IPS-18a (cell line): ENCODE measurements around the gene HAP1.
"Not testable (repeated sequence)": the region's sequence is repeated elsewhere in the genome, so short reads cannot be mapped to it uniquely, and the experiment has no call there.

Source experiments
- H3K27ac ChIP-seq: one replicate; pipeline ENCODE4 v1.5.1; 2013; ENCODE audit warnings: low read length
- H3K27me3 ChIP-seq: one replicate; pipeline ENCODE4 v1.6.1; 2013; ENCODE audit warnings: mild to moderate bottlenecking, low read length; ENCODE audit not compliant: control insufficient read depth, insufficient read depth
- H3K36me3 ChIP-seq: one replicate; pipeline ENCODE4 v1.6.1; 2013; ENCODE audit warnings: low read depth, low read length; ENCODE audit not compliant: control insufficient read depth
- H3K4me1 ChIP-seq: one replicate; pipeline ENCODE4 v1.6.1; 2013; ENCODE audit warnings: low read depth, low read length; ENCODE audit not compliant: control insufficient read depth
- H3K4me3 ChIP-seq: one replicate; pipeline ENCODE4 v1.5.1; 2013; ENCODE audit warnings: low read length
- H3K9ac ChIP-seq: one replicate; pipeline ENCODE4 v1.6.1; 2013; ENCODE audit warnings: mild to moderate bottlenecking, low read length, moderate library complexity
- H3K9me3 ChIP-seq: one replicate; pipeline ENCODE4 v1.6.1; 2013; ENCODE audit warnings: low read depth, low read length; ENCODE audit not compliant: control insufficient read depth

HAP1 gene, protein sequence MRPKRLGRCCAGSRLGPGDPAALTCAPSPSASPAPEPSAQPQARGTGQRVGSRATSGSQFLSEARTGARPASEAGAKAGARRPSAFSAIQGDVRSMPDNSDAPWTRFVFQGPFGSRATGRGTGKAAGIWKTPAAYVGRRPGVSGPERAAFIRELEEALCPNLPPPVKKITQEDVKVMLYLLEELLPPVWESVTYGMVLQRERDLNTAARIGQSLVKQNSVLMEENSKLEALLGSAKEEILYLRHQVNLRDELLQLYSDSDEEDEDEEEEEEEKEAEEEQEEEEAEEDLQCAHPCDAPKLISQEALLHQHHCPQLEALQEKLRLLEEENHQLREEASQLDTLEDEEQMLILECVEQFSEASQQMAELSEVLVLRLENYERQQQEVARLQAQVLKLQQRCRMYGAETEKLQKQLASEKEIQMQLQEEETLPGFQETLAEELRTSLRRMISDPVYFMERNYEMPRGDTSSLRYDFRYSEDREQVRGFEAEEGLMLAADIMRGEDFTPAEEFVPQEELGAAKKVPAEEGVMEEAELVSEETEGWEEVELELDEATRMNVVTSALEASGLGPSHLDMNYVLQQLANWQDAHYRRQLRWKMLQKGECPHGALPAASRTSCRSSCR

DNA sequence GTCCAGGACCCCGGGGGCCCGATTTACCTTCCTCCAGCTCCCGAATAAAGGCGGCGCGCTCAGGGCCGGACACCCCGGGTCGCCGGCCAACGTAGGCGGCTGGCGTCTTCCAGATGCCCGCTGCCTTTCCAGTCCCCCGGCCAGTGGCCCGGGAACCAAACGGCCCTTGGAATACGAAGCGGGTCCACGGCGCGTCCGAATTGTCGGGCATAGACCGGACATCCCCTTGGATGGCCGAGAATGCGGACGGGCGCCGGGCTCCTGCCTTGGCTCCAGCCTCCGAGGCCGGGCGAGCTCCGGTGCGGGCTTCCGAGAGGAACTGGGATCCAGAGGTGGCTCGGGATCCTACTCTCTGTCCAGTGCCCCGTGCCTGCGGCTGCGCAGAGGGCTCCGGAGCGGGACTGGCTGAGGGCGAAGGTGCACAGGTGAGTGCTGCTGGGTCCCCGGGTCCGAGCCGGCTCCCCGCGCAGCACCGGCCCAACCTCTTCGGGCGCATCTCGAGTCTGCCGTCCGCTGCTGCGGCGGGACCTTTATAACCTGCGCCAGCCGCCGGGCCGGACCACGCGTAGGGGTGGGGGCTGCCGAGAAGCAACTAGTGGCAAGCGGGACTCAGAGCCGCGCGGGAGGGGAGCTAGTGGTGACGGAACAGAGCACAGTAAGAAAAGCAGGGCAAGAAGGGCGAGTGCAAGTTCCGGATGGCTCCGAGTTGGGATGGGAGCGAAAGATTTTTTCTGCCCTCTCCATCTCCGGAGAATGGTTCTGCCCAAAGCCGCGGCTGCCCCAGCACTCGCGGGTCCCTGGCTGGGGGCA, at the start of gene HAP1:
Gene HAP1 (minus strand): TSS at position 505 of the 810 bp plus-strand sequence. CDS start 9 bp downstream, at position 496.
- peak within 1 kb of the TSS; percentile 71 for H3K9ac ChIP-seq
- peaks cover 71% of the 10 kb centered on the region for H3K27me3 ChIP-seq
- H3K4me1 ChIP-seq, result peaks cover 7% of the 10 kb centered on the region
- no peaks in the 10 kb centered on the region for H3K36me3 ChIP-seq
- H3K9me3 ChIP-seq, result no peaks in the 10 kb centered on the region
- no peak within 1 kb of the TSS for H3K27ac ChIP-seq
- peak within 1 kb of the TSS; percentile 62 for H3K4me3 ChIP-seq

DNA sequence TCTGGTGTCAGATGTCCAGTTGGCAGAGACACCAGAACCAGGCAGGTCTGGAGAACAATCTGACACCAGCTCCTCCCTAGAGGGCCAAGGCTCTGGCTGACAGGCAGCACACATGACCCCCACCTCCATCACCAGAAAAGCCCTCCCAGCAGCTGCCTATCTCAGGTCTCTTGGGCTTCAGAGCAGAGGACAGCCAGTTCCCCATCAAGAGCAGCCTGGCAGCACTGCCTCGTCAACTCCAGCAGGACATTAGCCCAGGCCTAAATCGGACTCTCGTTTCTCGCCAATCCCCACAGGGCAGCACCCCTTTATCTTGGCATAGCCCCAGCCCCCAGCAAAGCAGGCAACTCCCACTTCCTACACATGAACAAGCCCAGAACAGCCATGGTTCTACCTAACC, 47.7 kb upstream of the HAP1 start:
- Histone ChIP-seq H3K27ac (no peak overlapping the region), H3K4me3 (no peak overlapping the region), H3K9me3 (no peaks in the 10 kb centered on the region), H3K27me3 (no peaks in the 10 kb centered on the region), H3K36me3 (no peaks in the 10 kb centered on the region), H3K4me1 (peaks cover 13% of the 10 kb centered on the region), H3K9ac (no peak overlapping the region)

DNA sequence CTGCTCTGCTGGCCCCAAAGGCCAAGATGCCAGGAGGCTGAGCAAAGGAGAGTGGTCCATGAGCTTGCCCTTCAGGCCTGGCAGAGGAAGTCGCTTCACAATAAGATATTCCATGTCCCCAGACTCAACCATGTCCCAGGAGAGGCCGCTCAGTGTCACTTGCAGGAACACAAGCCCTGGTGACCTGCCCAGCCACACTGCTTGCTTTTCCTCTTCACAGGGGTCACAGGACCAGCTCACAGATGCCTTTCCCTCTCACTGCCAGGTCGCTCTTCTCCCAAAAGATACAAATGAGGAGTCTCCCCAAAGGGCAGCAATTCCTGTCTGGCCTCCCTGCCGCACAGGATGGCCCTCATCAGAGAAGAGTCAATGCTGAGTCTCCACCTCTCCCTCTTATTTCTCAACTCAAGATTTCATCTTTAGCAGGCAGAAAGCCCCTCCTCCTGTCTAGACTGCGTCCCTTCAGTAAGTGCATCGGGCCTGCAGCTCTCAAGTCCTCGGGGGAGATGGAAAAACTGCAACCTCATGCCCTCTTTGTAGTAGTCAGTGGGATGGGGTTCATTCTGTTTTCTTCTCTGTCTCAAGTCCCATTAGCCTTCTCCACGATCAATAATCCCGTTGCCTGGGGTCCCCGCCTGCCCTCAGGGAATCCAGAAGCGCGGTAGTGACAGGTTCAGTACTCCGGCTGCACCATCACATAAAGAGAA, 47.1 kb upstream of the HAP1 start:
- H3K36me3 ChIP-seq, result no peaks in the 10 kb centered on the region
- no peak overlapping the region for H3K4me3 ChIP-seq
- H3K27ac ChIP-seq, result no peak overlapping the region
- no peak overlapping the region for H3K9ac ChIP-seq
- H3K9me3 ChIP-seq, result no peaks in the 10 kb centered on the region
- H3K4me1 ChIP-seq, result peaks cover 12% of the 10 kb centered on the region
- no peaks in the 10 kb centered on the region for H3K27me3 ChIP-seq

DNA sequence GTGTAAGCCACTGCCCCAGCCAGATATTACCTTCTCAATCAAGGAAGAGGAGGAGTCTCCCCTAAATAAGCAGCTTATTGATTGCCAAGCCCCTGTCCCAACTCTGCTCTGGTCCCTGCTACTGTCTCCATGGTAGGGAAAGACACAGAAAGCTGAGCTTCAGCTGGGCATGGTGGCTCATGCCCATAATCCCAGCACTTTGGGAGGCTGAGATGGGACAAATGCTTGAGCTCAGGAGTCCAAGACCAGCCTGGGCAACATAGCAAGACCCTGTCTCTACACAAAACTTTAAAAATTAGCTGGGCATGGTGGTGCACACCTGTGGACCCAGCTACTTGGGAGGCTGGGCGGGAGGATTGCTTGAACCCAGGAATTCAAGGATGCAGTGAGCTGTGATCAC, 45.5 kb upstream of the HAP1 start:
- no peaks in the 10 kb centered on the region for H3K9me3 ChIP-seq
- no peak overlapping the region for H3K4me3 ChIP-seq
- no peaks in the 10 kb centered on the region for H3K36me3 ChIP-seq
- no peaks in the 10 kb centered on the region for H3K27me3 ChIP-seq
- no peak overlapping the region for H3K9ac ChIP-seq
- H3K27ac ChIP-seq, result no peak overlapping the region
- H3K4me1 ChIP-seq, result peaks cover 24% of the 10 kb centered on the region

DNA sequence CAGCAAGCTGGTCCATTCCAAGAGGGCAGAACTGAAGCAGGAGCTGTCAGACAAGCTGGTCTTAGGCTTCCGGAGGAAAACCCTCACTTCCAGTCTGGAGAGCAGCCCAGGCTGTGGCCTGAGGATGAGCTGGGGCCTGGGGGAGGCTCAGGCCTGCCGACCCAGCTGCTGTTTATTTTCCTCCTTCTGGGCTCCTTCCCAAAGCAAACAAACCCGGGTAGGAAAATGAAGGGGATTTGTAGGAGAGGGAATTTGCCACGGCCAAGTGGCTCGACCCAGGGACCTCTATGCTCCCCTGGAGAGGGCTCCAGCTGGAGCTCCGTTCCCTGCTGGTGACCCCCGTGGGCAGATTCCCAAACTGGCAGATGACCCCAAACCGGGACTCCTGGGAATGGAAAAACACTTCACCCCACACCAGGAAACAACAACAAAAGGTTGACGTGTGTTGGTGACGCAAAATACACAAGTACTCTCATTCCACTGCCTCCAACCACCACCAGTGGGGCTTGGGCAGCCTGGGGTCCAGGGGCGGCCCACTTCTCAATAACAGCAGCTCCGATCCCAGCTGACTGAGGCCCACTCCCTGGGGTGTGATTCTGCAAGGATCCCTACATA, 43.2 kb upstream of the HAP1 start:
- Histone ChIP-seq H3K9me3 (no peaks in the 10 kb centered on the region), H3K4me3 (no peak overlapping the region), H3K27ac (no peak overlapping the region), H3K27me3 (no peaks in the 10 kb centered on the region), H3K9ac (no peak overlapping the region), H3K4me1 (peaks cover 27% of the 10 kb centered on the region), H3K36me3 (no peaks in the 10 kb centered on the region)

DNA sequence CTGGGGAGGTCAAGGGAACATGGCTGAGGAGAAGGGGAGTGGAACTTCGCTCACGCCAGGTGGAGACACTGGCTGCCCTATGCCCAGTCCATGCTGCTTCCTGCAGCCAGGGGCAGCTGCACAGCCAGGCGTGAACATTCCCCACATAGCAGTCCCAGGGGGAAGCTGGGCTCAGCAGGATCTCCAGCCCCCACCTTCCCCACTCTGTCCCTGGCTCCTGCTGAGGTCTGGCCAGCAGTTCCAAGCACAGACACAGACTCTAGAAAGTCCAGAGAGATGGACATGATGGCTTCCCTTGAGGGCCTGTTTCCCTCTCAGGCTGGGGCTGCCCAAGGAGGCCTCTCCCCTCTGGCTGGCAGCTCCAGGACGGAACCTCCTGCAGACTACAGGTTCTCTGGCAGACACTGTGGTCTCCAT, 42.7 kb upstream of the HAP1 start:
- H3K9ac ChIP-seq, result no peak overlapping the region

DNA sequence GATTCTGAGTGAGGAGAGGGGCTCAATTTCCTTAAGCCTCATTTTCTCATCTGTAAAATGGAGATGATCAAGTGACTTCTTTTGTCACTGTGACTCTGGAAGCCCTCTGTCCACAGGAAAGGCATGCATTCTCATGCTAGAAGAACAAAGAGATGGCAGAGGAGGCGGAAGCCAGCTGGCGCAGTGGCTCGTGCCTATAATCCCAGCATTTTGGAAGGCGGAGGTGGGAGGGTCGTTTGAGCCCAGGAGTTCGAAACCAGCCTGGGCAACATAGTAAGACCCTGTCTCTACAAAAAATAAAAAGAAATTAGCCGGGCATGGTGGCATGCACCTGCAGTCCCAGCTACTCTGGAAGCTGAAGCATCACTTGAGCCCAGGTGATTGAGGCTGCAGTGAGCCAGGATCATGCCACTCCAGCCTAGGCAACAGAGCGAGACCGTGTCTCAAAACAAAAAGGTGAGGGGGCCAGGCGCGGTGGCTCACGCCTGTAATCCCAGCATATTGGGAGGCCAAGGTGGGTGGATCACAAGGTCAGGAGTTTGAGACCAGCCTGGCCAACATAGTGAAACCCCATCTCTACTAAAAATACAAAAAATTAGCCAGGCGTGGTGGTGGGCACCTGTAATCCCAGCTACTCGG, 41.9 kb upstream of the HAP1 start:
- H3K36me3 ChIP-seq, H3K9me3 ChIP-seq, H3K27me3 ChIP-seq, H3K4me3 ChIP-seq, H3K9ac ChIP-seq: not testable (repeated sequence)
- Histone ChIP-seq H3K4me1 (peaks cover 38% of the 10 kb centered on the region), H3K27ac (peak overlapping the region; percentile 11)

More for the DNA sequence above, 42.7 kb upstream of the HAP1 start:
- no peak overlapping the region for H3K4me3 ChIP-seq
- H3K9me3 ChIP-seq, result no peaks in the 10 kb centered on the region
- H3K27me3 ChIP-seq, result no peaks in the 10 kb centered on the region
- peaks cover 32% of the 10 kb centered on the region for H3K4me1 ChIP-seq
- no peak overlapping the region for H3K27ac ChIP-seq
- no peaks in the 10 kb centered on the region for H3K36me3 ChIP-seq

DNA sequence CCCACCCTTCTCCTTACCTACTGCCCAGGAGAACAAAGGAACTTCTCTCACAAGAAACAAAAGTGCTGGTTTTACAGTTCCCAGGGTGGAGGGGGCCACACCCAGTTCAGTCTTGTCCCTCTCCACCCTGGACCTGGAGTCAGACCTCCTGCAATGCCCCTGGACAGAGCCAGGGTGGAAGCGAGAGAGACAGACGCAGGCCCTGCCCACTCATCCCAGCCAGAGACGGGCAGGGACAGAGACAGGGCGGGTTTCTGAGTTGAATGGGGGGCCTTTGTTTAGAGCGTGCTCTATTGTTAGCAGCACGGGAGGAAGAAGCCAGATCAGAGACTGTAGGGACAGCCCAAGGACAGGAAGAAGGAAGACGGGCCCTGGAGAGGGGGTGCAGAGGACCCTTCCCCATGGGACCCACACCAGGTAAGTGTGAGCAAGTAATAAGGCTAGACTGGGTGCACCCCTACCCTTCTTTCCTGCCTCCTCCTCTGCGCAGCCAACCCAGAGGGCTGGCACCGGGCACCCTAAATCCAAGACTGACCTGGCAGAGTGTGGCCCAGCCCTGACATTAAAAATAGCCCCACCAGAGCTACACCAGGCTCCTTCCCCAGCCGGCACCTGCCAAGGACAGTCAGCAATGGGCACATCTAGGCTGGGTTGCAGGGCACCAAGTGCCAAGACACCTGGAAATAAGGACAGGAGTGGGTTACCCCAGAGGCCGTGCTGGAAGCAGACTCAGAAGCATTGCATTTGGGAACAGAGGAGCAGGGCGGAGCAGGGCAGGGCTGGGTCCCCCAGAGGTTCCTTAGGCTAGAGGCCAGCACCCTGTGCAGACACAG, 41.2 kb upstream of the HAP1 start:
- Histone ChIP-seq H3K4me1 (peaks cover 38% of the 10 kb centered on the region), H3K9me3 (no peaks in the 10 kb centered on the region), H3K27me3 (no peaks in the 10 kb centered on the region), H3K36me3 (peaks cover 7% of the 10 kb centered on the region), H3K4me3 (no peak overlapping the region), H3K27ac (peak overlapping the region; percentile 11), H3K9ac (peak overlapping the region; percentile 25)

DNA sequence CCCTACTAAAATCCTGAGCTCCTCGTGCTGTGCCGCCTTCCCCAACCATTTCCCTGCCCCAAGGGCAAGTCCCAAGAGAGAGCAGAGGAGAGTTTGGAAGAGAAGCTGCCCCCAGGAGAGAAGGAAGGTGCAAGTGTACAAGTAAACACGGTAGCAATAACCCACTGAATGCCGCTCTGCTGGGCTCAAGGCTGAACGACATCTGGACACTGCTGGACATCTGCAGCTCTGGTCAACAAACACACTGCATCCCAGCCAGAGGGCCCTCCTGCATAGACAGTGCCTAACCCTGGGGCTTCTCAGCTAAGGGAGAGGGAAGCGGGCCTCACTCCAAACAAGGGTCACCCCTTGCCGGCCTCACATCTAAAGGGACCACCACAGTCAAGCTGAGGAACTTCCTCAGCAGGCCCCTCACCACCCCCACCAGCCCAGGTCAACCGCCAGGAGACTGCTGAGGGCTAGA, 39.3 kb upstream of the HAP1 start:
- Histone ChIP-seq H3K4me3 (no peak overlapping the region), H3K27ac (no peak overlapping the region), H3K9ac (no peak overlapping the region), H3K4me1 (peaks cover 38% of the 10 kb centered on the region), H3K27me3 (no peaks in the 10 kb centered on the region), H3K9me3 (no peaks in the 10 kb centered on the region), H3K36me3 (peaks cover 25% of the 10 kb centered on the region)

DNA sequence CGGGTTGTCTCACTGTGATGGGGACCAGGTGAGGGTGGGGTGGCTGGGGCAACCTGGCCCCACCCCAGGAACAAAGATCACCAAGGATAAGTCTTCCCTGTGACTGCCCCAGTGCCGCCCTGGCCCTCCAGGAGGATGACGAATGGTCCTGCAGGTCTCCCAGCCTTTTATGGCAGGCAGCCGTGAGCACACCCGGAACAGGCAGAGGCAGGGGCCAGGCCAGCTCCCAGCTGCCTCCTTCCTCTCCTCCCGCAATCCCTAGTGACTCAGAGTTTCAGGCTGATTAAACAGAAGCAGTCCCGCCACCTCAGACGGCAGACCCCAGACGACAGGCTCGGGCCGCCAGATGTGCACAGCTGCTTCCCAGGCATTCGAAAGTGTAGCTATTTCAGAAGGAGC, 38.7 kb upstream of the HAP1 start:
- Histone ChIP-seq H3K27me3 (no peaks in the 10 kb centered on the region), H3K9me3 (no peaks in the 10 kb centered on the region), H3K4me1 (peaks cover 38% of the 10 kb centered on the region), H3K4me3 (no peak overlapping the region), H3K27ac (no peak overlapping the region), H3K36me3 (peaks cover 30% of the 10 kb centered on the region), H3K9ac (no peak overlapping the region)
